IPS-18a (cell line): Measurements from ENCODE around the gene KLF3.
"Not testable (repeated sequence)": the region's sequence is repeated elsewhere in the genome, so short reads cannot be mapped to it uniquely, and the experiment has no call there.

ENCODE experiments used
- H3K27ac ChIP-seq: one replicate; pipeline ENCODE4 v1.5.1; 2013; ENCODE audit warnings: low read length
- H3K27me3 ChIP-seq: one replicate; pipeline ENCODE4 v1.6.1; 2013; ENCODE audit warnings: mild to moderate bottlenecking, low read length; ENCODE audit not compliant: control insufficient read depth, insufficient read depth
- H3K36me3 ChIP-seq: one replicate; pipeline ENCODE4 v1.6.1; 2013; ENCODE audit warnings: low read depth, low read length; ENCODE audit not compliant: control insufficient read depth
- H3K4me1 ChIP-seq: one replicate; pipeline ENCODE4 v1.6.1; 2013; ENCODE audit warnings: low read depth, low read length; ENCODE audit not compliant: control insufficient read depth
- H3K4me3 ChIP-seq: one replicate; pipeline ENCODE4 v1.5.1; 2013; ENCODE audit warnings: low read length
- H3K9ac ChIP-seq: one replicate; pipeline ENCODE4 v1.6.1; 2013; ENCODE audit warnings: mild to moderate bottlenecking, low read length, moderate library complexity
- H3K9me3 ChIP-seq: one replicate; pipeline ENCODE4 v1.6.1; 2013; ENCODE audit warnings: low read depth, low read length; ENCODE audit not compliant: control insufficient read depth

The KLF3 gene

DNA sequence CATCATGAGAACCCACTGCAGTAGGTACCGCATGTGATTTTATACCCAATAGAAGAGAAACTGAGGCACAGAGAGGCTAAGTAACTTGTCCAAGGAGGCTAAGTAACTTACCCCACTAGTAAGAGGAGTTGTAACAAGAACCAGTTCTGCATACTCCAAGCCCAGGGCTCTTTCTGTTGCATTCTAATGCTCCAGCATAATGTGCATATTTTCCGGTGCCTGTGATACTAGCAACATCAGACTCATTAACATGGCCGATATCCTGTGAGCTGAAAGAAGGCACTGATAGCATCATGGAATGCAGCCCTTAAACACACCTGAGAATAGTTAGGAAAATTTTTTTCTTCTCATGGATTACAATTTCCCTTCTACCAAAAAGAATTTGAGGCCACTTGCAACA, 39.7 kb upstream of the KLF3 start:
- Histone ChIP-seq H3K36me3 (no peaks in the 10 kb centered on the region), H3K27ac (no peak overlapping the region), H3K4me1 (no peaks in the 10 kb centered on the region), H3K27me3 (no peaks in the 10 kb centered on the region), H3K9ac (no peak overlapping the region), H3K9me3 (no peaks in the 10 kb centered on the region), H3K4me3 (no peak overlapping the region)

DNA sequence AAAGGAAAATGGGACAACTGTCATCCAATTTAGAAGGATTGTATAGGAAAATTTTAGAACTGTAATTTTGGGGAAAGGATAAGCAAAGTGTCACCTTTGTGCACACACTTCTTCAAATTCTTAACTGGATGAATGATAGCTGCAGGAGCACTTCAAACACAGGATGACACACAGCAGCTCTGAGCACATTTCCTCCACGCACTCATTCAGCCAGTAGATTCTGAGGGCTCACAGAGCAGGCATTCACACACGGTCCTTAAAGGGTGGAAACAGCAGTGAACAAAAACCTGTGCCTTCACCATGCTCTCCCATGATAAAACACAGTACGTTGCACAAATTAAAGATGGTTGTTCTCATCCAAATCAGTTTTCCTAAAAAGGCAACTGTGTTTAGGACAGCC, 38.5 kb upstream of the KLF3 start:
- H3K27me3 ChIP-seq, result no peaks in the 10 kb centered on the region
- H3K9me3 ChIP-seq, result no peaks in the 10 kb centered on the region
- no peaks in the 10 kb centered on the region for H3K4me1 ChIP-seq
- no peak overlapping the region for H3K9ac ChIP-seq
- H3K36me3 ChIP-seq, result no peaks in the 10 kb centered on the region
- H3K27ac ChIP-seq, result no peak overlapping the region
- H3K4me3 ChIP-seq, result no peak overlapping the region

DNA sequence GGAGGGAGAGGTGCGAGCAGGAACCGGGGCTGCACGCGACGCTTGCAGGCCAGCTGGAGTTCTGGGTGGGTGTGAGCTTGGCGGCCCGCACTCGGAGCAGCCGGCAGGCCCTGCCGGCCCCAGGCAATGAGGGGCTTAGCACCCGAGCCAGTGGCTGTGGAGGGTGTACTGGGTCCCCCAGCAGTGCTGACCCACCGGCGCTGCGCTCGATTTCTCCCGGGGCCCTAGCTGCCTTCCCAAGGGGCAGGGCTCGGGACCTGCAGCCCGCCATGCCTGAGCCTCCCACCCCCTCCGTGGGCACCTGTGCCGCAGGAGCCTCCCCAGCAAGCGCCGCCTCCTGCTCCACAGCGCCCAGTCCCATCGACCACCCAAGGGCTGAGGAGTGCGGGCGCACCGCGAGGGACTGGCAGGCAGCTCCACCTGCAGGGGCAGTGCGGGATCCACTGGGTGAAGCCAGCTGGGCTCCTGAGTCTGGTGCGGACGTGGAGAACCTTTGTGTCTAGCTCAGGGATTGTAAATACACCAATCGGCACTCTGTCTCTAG, 37.0 kb upstream of the KLF3 start:
- H3K36me3 ChIP-seq, H3K9me3 ChIP-seq, H3K9ac ChIP-seq, H3K4me3 ChIP-seq, H3K4me1 ChIP-seq, H3K27ac ChIP-seq, H3K27me3 ChIP-seq: not testable (repeated sequence)

DNA sequence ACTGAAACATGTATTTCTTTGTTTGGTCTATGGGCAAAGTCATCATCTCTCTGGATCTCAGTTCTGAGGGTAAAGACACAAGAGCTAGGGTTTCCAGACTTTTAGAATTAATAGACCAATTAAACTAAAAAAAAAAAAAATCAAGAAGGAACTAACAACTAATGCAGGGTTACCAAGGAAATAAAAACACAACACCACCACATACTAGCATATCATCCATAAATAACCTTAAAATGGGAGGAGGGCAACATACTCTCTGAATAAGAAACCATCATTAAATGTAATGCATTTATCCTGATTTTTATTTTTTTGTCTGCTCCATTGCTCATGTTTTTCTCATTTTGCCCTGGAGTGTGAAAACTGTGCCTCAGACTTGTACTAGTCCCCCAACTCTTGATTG, 33.5 kb upstream of the KLF3 start:
- Histone ChIP-seq H3K27me3 (no peaks in the 10 kb centered on the region), H3K4me3 (no peak overlapping the region), H3K27ac (no peak overlapping the region), H3K9ac (no peak overlapping the region), H3K4me1 (no peaks in the 10 kb centered on the region), H3K36me3 (no peaks in the 10 kb centered on the region), H3K9me3 (no peaks in the 10 kb centered on the region)

DNA sequence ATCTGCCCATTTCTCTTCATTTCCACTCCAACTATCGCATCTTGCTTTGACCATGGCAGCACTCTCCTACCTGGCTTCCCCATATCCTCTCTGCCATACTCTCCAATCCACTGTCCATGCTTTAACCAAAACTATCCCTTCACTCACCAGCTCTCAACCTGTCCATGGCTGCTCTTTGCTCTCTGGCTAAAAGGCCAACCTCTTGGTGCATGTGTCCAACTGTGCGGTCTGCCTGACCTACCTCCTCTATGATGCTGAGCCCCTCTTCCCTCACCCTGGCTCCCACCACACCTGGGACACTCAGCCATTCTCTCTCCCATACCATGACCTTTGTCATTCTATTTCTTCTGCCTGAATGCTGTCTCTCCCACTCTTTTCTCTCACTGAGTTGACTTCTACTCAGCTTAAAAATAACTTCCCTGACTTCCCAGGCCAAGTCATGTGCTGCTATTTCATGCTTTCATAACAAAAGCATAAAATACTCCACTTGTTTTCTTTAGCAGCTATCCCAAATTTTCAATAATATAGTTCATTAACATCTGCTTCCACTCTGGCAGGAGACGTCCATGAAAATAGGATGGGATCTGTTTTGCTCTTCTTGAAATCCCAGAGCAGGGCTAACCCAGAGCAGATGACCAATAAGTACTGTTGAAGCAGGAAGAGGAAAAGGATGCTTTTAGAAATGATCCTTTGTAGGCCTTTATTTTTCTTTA, 29.8 kb upstream of the KLF3 start:
- Histone ChIP-seq H3K4me3 (no peak overlapping the region), H3K4me1 (no peaks in the 10 kb centered on the region), H3K27ac (no peak overlapping the region), H3K36me3 (no peaks in the 10 kb centered on the region), H3K27me3 (no peaks in the 10 kb centered on the region), H3K9me3 (no peaks in the 10 kb centered on the region), H3K9ac (no peak overlapping the region)

DNA sequence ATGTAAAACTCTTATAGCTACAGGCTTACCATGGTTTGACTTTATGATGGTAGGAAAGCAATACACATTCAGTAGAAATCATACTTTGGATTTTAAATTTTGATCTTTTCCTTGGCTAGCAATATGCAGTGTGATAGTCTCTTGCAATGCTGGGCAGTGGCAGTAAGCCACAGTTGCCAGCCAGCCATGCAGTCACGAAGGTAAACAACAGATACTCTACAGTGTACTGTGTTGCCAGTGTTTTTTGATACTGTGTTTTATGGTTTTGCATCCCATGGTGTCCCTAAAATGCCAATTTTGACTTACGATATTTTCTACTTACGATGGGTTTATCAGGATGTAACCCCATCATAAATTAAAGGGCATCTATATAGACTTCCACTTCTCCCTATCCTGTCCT, 24.8 kb upstream of the KLF3 start:
- Histone ChIP-seq H3K27me3 (no peaks in the 10 kb centered on the region), H3K4me3 (no peak overlapping the region), H3K27ac (no peak overlapping the region), H3K36me3 (no peaks in the 10 kb centered on the region), H3K4me1 (no peaks in the 10 kb centered on the region), H3K9me3 (no peaks in the 10 kb centered on the region), H3K9ac (no peak overlapping the region)

DNA sequence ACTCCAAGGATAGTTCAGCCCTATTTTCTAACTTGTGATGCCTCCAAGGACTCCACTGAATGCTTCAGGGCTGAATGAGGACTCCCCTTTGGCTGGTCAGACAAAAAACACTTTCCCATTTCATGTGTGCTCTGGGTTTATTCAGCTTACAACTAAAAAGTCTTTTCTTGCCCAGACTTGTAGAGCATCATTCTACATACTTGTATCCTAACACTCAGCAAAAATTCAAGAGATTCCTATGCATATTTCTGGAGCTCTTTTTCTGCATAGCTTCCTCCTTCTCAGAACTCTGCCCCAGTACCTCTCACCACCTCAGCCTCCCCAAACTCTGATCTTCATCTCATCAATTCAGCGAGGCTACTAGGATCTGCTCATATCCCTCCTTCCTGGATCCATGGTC, 22.2 kb upstream of the KLF3 start:
- Histone ChIP-seq H3K27me3 (no peaks in the 10 kb centered on the region), H3K4me3 (no peak overlapping the region), H3K36me3 (no peaks in the 10 kb centered on the region), H3K4me1 (no peaks in the 10 kb centered on the region), H3K27ac (no peak overlapping the region), H3K9me3 (no peaks in the 10 kb centered on the region), H3K9ac (no peak overlapping the region)

DNA sequence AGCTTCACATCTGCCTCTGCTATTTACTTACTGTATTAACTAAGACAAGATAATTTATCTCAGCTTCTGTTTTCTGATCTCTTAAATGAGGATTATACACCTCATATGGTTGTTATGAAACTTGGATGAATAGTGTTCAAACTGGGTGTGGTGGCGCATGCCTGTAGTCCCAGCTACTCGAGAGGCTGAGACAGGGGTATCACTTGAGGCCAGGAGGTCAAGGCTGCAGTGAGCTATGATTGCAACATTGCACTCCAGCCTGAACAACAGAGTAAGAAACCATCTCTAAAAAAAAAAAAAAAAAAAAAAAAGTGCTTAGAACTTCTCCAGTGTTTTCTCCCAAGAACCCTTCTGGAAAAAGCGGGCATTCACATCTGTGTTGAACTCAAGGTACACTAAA, 19.8 kb upstream of the KLF3 start:
- Histone ChIP-seq H3K27ac (no peak overlapping the region), H3K27me3 (no peaks in the 10 kb centered on the region), H3K4me1 (no peaks in the 10 kb centered on the region), H3K9me3 (no peaks in the 10 kb centered on the region), H3K36me3 (no peaks in the 10 kb centered on the region), H3K4me3 (no peak overlapping the region), H3K9ac (no peak overlapping the region)

DNA sequence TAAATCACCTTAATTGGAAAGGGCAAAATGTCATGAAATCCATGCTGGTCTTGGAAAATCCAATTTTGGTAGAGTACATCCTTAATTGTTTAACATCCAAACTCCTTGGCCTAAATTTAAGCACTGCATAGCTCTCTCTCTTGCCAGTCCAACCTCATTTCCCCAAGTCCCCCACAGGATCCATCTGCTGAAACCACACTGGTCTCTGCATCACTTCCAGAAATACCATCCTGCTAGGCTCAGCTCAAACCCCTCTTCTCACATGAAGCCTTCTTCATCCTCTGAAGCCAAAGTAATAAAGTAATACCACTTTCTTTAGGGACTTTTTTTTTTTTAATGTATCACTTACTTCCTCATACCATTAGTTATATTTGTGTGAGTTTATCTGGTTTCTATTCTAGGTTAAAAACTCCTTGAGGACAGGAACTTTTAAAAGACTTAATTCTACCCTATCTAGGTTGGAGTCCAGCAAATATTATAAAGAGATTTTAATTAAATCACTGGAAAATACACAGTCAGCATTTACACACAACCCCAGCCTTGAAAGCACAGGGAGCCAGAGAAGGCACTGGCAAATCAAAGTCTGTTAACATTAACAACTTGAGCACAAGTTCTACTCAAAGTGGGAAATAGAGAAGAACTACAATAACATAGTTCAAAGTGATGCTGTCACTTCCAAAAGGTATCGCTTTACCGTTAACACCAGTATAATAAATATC, 16.7 kb upstream of the KLF3 start:
- H3K4me3 ChIP-seq, result no peak overlapping the region
- H3K9me3 ChIP-seq, result no peaks in the 10 kb centered on the region
- no peaks in the 10 kb centered on the region for H3K36me3 ChIP-seq
- H3K27me3 ChIP-seq, result no peaks in the 10 kb centered on the region
- no peaks in the 10 kb centered on the region for H3K4me1 ChIP-seq
- H3K27ac ChIP-seq, result no peak overlapping the region
- no peak overlapping the region for H3K9ac ChIP-seq

DNA sequence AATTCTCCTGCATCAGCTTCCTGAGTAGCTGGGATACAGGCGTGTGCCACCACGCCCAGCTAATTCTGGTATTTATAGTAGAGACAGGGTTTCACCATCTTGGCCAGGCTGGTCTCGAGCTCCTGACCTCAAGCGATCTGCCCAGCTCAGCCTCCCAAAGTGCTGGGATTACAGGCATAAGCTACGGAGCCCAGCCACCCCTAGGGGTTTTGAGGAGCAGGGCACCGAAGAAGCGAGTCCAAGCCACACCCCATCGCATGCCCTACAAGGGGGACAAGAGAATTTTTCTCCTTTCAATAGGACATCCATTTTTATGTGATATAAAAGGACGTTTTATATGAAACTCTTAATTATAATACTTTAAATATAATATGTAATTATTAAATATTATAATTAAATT, 13.9 kb upstream of the KLF3 start:
- no peaks in the 10 kb centered on the region for H3K4me1 ChIP-seq
- H3K27ac ChIP-seq, result no peak overlapping the region
- H3K36me3 ChIP-seq, result no peaks in the 10 kb centered on the region
- H3K27me3 ChIP-seq, result no peaks in the 10 kb centered on the region
- no peaks in the 10 kb centered on the region for H3K9me3 ChIP-seq
- no peak overlapping the region for H3K4me3 ChIP-seq
- no peak overlapping the region for H3K9ac ChIP-seq

DNA sequence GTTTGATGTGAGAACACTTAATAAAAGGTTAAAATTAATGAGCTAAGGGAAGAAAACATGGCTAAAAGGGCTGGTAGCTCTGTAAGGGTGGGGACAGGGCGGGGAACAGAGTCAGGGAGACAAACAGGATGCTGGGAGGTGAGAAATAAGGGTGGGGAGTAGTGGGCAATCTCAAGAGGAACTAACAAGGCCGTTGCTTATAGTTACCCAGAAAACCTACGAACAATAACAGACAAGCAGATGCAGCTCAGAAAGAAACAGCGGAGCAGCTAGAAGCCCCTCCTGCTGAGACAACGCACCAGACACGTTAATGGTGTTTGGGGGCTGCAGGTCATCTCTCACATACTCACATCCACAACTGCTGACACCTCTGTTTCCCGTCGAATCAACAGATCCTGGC, 9.7 kb upstream of the KLF3 start:
- Histone ChIP-seq H3K4me1 (no peaks in the 10 kb centered on the region), H3K27ac (no peak overlapping the region), H3K9ac (no peak overlapping the region), H3K36me3 (no peaks in the 10 kb centered on the region), H3K4me3 (no peak overlapping the region), H3K9me3 (no peaks in the 10 kb centered on the region), H3K27me3 (no peaks in the 10 kb centered on the region)

DNA sequence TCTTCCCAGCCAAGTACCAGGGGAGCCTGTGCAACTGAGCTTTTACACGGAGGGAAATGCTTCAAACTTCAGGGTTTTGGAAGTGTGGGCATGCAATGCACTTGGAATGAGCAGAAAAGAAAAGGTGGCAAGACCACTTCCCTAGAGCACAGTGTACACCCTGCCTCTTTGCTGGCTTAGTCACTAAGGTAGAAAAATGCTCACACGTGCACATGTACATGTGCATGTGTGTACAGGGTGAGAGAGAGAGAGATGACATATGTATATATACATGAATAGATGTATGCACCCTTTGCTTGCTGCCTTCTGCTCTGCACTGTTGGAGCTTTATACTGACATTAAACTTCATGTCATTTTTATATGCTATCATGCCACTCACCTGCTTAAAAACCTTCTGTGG, 7.9 kb upstream of the KLF3 start:
- Histone ChIP-seq H3K4me1 (no peaks in the 10 kb centered on the region), H3K36me3 (no peaks in the 10 kb centered on the region), H3K27ac (no peak overlapping the region), H3K4me3 (no peak overlapping the region), H3K9ac (no peak overlapping the region), H3K9me3 (no peaks in the 10 kb centered on the region), H3K27me3 (peaks cover 3% of the 10 kb centered on the region)
